ENCODE data around the gene SPATA2L.

DNA sequence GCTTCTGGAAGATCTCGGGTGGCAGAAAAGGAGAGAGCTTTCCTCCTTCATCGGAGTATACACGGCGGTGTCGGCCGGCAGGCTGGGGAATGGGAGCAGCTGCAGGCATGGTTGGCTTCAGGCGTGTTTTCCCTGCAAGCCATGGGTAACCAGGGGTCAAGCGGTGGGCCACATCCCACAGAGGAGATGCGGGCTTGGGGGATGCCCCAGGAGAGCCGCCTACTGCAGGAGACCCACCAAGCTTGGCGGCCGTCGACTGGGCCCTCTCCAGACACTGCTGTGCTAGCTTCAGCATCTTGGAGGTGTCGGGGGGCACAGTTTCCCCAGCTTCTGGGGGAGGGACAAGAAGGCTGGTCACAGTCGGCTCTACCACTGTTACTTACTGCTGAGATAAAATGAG is 15.0 kb upstream of the SPATA2L start:
- no peak for TF ChIP-seq EZH2phosphoT487 (IDR thresholded peaks at IDR 0.05; ENCODE audit: borderline replicate concordance, low read depth)
- TF ChIP-seq POLR2AphosphoS5 (IDR thresholded peaks at IDR 0.05; ENCODE audit: low read depth, low read length), result no peak
- no peak for TF ChIP-seq YY1 (IDR thresholded peaks at IDR 0.05; ENCODE audit: low read depth)
- TF ChIP-seq, protein P1, sequence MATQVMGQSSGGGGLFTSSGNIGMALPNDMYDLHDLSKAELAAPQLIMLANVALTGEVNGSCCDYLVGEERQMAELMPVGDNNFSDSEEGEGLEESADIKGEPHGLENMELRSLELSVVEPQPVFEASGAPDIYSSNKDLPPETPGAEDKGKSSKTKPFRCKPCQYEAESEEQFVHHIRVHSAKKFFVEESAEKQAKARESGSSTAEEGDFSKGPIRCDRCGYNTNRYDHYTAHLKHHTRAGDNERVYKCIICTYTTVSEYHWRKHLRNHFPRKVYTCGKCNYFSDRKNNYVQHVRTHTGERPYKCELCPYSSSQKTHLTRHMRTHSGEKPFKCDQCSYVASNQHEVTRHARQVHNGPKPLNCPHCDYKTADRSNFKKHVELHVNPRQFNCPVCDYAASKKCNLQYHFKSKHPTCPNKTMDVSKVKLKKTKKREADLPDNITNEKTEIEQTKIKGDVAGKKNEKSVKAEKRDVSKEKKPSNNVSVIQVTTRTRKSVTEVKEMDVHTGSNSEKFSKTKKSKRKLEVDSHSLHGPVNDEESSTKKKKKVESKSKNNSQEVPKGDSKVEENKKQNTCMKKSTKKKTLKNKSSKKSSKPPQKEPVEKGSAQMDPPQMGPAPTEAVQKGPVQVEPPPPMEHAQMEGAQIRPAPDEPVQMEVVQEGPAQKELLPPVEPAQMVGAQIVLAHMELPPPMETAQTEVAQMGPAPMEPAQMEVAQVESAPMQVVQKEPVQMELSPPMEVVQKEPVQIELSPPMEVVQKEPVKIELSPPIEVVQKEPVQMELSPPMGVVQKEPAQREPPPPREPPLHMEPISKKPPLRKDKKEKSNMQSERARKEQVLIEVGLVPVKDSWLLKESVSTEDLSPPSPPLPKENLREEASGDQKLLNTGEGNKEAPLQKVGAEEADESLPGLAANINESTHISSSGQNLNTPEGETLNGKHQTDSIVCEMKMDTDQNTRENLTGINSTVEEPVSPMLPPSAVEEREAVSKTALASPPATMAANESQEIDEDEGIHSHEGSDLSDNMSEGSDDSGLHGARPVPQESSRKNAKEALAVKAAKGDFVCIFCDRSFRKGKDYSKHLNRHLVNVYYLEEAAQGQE (IDR thresholded peaks at IDR 0.05; ENCODE audit: low read depth, low read length), result no peak
- TF ChIP-seq, protein P2, sequence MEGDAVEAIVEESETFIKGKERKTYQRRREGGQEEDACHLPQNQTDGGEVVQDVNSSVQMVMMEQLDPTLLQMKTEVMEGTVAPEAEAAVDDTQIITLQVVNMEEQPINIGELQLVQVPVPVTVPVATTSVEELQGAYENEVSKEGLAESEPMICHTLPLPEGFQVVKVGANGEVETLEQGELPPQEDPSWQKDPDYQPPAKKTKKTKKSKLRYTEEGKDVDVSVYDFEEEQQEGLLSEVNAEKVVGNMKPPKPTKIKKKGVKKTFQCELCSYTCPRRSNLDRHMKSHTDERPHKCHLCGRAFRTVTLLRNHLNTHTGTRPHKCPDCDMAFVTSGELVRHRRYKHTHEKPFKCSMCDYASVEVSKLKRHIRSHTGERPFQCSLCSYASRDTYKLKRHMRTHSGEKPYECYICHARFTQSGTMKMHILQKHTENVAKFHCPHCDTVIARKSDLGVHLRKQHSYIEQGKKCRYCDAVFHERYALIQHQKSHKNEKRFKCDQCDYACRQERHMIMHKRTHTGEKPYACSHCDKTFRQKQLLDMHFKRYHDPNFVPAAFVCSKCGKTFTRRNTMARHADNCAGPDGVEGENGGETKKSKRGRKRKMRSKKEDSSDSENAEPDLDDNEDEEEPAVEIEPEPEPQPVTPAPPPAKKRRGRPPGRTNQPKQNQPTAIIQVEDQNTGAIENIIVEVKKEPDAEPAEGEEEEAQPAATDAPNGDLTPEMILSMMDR (IDR thresholded peaks at IDR 0.05), result no peak
- TF ChIP-seq, protein P3, sequence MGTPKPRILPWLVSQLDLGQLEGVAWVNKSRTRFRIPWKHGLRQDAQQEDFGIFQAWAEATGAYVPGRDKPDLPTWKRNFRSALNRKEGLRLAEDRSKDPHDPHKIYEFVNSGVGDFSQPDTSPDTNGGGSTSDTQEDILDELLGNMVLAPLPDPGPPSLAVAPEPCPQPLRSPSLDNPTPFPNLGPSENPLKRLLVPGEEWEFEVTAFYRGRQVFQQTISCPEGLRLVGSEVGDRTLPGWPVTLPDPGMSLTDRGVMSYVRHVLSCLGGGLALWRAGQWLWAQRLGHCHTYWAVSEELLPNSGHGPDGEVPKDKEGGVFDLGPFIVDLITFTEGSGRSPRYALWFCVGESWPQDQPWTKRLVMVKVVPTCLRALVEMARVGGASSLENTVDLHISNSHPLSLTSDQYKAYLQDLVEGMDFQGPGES (IDR thresholded peaks at IDR 0.05; ENCODE audit: low read depth, low read length), result no peak
- TF ChIP-seq, protein P4, sequence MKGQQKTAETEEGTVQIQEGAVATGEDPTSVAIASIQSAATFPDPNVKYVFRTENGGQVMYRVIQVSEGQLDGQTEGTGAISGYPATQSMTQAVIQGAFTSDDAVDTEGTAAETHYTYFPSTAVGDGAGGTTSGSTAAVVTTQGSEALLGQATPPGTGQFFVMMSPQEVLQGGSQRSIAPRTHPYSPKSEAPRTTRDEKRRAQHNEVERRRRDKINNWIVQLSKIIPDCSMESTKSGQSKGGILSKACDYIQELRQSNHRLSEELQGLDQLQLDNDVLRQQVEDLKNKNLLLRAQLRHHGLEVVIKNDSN (IDR thresholded peaks at IDR 0.05; ENCODE audit: borderline replicate concordance, low read depth), result no peak
- TF ChIP-seq RAD21 (IDR thresholded peaks at IDR 0.05; ENCODE audit: low read length), result no peak
- TF ChIP-seq GATA2 (CRISPR knock-in tag; IDR thresholded peaks at IDR 0.05), result no peak
- no peak for TF ChIP-seq SIN3A (IDR thresholded peaks at IDR 0.05; ENCODE audit: borderline replicate concordance, low read depth, low read length)
- no peak for TF ChIP-seq EP300 (IDR thresholded peaks at IDR 0.05; ENCODE audit: borderline replicate concordance in 1 of 2, low read depth in 1 of 2, low read length in 1 of 2)
- no peak for TF ChIP-seq RFX5 (IDR thresholded peaks at IDR 0.05; ENCODE audit: low read length)

Measured in SK-N-SH (cell line).